Endothelial cell (in vitro differentiated cells): ENCODE data around the gene ABCD3. TPM values are rescaled to one million over a fixed set of nuclear protein-coding genes. Genes with fewer than 3 reads are reported as not detected.

Experiments
- DNase-seq: peaks from one replicate; pipeline ENCODE4 v3.0.0; 2021; ENCODE audit warnings: low spot score
- H3K27ac Mint-ChIP-seq: one replicate; pipeline ENCODE4 v1.8.0; 2021; ENCODE audit warnings: mixed read lengths, inconsistent platforms; ENCODE audit not compliant: unreplicated experiment
- H3K27me3 Mint-ChIP-seq: one replicate; pipeline ENCODE4 v1.8.0; 2021; ENCODE audit warnings: mild to moderate bottlenecking, moderate library complexity, mixed read lengths, inconsistent platforms; ENCODE audit not compliant: unreplicated experiment
- H3K36me3 Mint-ChIP-seq: one replicate; pipeline ENCODE4 v1.8.0; 2021; ENCODE audit warnings: mild to moderate bottlenecking, low read depth, mixed read lengths, inconsistent platforms; ENCODE audit not compliant: unreplicated experiment
- H3K4me1 Mint-ChIP-seq: one replicate; pipeline ENCODE4 v1.8.0; 2021; ENCODE audit warnings: mild to moderate bottlenecking, mixed read lengths, inconsistent platforms; ENCODE audit not compliant: unreplicated experiment
- H3K4me3 Mint-ChIP-seq: one replicate; pipeline ENCODE4 v1.8.0; 2021; ENCODE audit warnings: mild to moderate bottlenecking, mixed read lengths, inconsistent platforms; ENCODE audit not compliant: unreplicated experiment
- H3K9me3 Mint-ChIP-seq: one replicate; pipeline ENCODE4 v1.8.0; 2021; ENCODE audit warnings: mixed read lengths, inconsistent platforms; ENCODE audit not compliant: unreplicated experiment
- CTCF ChIP-seq: fragments of 200-600 bp; sonication (generic); IDR thresholded peaks from one replicate; pipeline ENCODE4 v1.5.0; 2021; ENCODE audit warnings: antibody characterized with exemption; ENCODE audit not compliant: unreplicated experiment
- total RNA-seq: library from RNA; stranded (reverse); fragmentation: NEBNext Ultra II Directional; extraction: Animal tissue kit (Norgen Biotek cat#: 25700); gene quantifications from one replicate; pipeline ENCODE4 v1.2.1, GENCODE V29; 2021; ENCODE audit not compliant: unreplicated experiment

ABCD3 gene
- total RNA-seq, 1 donor from 2014 or later: 59.6 TPM

GRCh38 chr1:94401206-94401605, 17.0 kb upstream of the ABCD3 start:
- peaks cover 12% of the 10 kb centered on the region for H3K4me1 Mint-ChIP-seq
- DNase-seq: no peak
- no peak for TF ChIP-seq CTCF
- H3K9me3 Mint-ChIP-seq: no peaks in the 10 kb centered on the region
- no peak overlapping the region for H3K27ac Mint-ChIP-seq
- no peaks in the 10 kb centered on the region for H3K36me3 Mint-ChIP-seq
- no peak overlapping the region for H3K4me3 Mint-ChIP-seq
- H3K27me3 Mint-ChIP-seq: no peaks in the 10 kb centered on the region

GRCh38 chr1:94406446-94406845, 11.7 kb upstream of the ABCD3 start:
- DNase-seq: no peak
- Mint-ChIP-seq H3K27ac (no peak overlapping the region), H3K36me3 (no peaks in the 10 kb centered on the region), H3K9me3 (no peaks in the 10 kb centered on the region), H3K4me3 (no peak overlapping the region), H3K4me1 (no peaks in the 10 kb centered on the region), H3K27me3 (no peaks in the 10 kb centered on the region)
- no peak for TF ChIP-seq CTCF

GRCh38 chr1:94408104-94408830, 9.9 kb upstream of the ABCD3 start:
- Mint-ChIP-seq H3K27me3 (no peaks in the 10 kb centered on the region), H3K4me3 (no peak overlapping the region), H3K9me3 (no peaks in the 10 kb centered on the region), H3K4me1 (peaks cover 3% of the 10 kb centered on the region), H3K36me3 (no peaks in the 10 kb centered on the region), H3K27ac (no peak overlapping the region)
- TF ChIP-seq CTCF: no peak
- DNase-seq: no peak

GRCh38 chr1:94411237-94411636, 7.0 kb upstream of the ABCD3 start:
- Mint-ChIP-seq H3K27ac (no peak overlapping the region), H3K4me1 (peaks cover 11% of the 10 kb centered on the region), H3K4me3 (no peak overlapping the region), H3K9me3 (no peaks in the 10 kb centered on the region), H3K36me3 (no peaks in the 10 kb centered on the region), H3K27me3 (peaks cover 4% of the 10 kb centered on the region)
- DNase-seq: no peak
- TF ChIP-seq CTCF: no peak

- Mint-ChIP-seq H3K27me3 (peaks cover 4% of the 10 kb centered on the region), H3K4me1 (peaks cover 11% of the 10 kb centered on the region), H3K36me3 (no peaks in the 10 kb centered on the region), H3K27ac (no peak overlapping the region), H3K4me3 (no peak overlapping the region), H3K9me3 (no peaks in the 10 kb centered on the region)
- DNase-seq: no peak
- TF ChIP-seq CTCF: no peak
Measured at GRCh38 chr1:94413311-94413710, 4.9 kb upstream of the ABCD3 start.
